Gastrocnemius medialis (tissue), 4 donors: ENCODE measurements around the gene ALDH3A1.

Source experiments
- CTCF ChIP-seq, 5 experiments: fragments of 450-650 bp in 3 of 5; fragments of 200-600 bp in 2 of 5; sonication (generic) in 2 of 5; IDR thresholded peaks in 4 of 5; conservative IDR thresholded peaks in 1 of 5; 1 replicate in 4 of 5; 2 replicates in 1 of 5; pipeline ENCODE4 v1.5.1; 2016 to 2019; ENCODE audit warnings: antibody characterized with exemption in 5 of 5, mild to moderate bottlenecking in 3 of 5, moderate library complexity in 3 of 5
- POLR2A ChIP-seq, 2 donors: fragments of 450-650 bp; IDR thresholded peaks; one replicate each; pipeline ENCODE4 v1.6.1; 2017; ENCODE audit warnings: antibody characterized with exemption in 2 of 2, mild to moderate bottlenecking in 2 of 2, moderate library complexity in 2 of 2

GRCh38 chr17:19739241-19740201 is 8.6 kb downstream of the ALDH3A1 start:
- TF ChIP-seq POLR2A (IDR thresholded peaks at IDR 0.05) (no peak), CTCF (IDR thresholded peaks at IDR 0.05 in 4 of 5, conservative IDR thresholded peaks at IDR 0.05 in 1 of 5) (no peak)
